Adrenal gland (tissue), 12 donors: ENCODE results near the gene HSD17B14. TPM values are rescaled to one million over a fixed set of nuclear protein-coding genes. Genes with fewer than 3 reads are reported as not detected.

Experiments
- DNase-seq, 7 donors: peaks; one replicate each; pipeline ENCODE4 v3.0.0-alpha.2; 2019 to 2020
- H3K27ac ChIP-seq, 5 donors: fragments of 200-600 bp; sonication (generic) in 4 of 5; 1 replicate in 3 of 5; 2 replicates in 2 of 5; pipeline versions ENCODE4 v1.5.1 to v1.8.0; 2016 to 2020; ENCODE audit warnings: mild to moderate bottlenecking in 1 of 5
- H3K27me3 ChIP-seq: fragments of 200-600 bp; 2 replicates; pipeline ENCODE4 v1.8.0; 2021
- H3K36me3 ChIP-seq, 2 donors: fragments of 200-600 bp; replicated peaks in 1 of 2; 1 replicate in 1 of 2; 2 replicates in 1 of 2; pipeline versions ENCODE4 v1.5.1 to v1.8.0; 2018 to 2022
- H3K4me1 ChIP-seq, 2 donors: fragments of 200-600 bp; replicated peaks in 1 of 2; 1 replicate in 1 of 2; 2 replicates in 1 of 2; pipeline versions ENCODE4 v1.5.1 to v1.8.0; 2018 to 2021
- H3K4me3 ChIP-seq, 4 donors: fragments of 200-600 bp; sonication (generic) in 3 of 4; one replicate each; pipeline ENCODE4 v1.5.1; 2016 to 2018
- H3K9me3 ChIP-seq, 3 donors: fragments of 200-600 bp; sonication (generic) in 1 of 3; replicated peaks in 1 of 3; 1 replicate in 2 of 3; 2 replicates in 1 of 3; pipeline versions ENCODE4 v1.5.1 to v1.8.0; 2016 to 2021
- CTCF ChIP-seq, 6 experiments: fragments of 450-650 bp in 4 of 6; fragments of 200-600 bp in 2 of 6; sonication (generic) in 1 of 6; IDR thresholded peaks; 1 replicate in 5 of 6; 2 replicates in 1 of 6; pipeline versions ENCODE4 v1.5.1 to v1.8.0; 2016 to 2021; ENCODE audit warnings: antibody characterized with exemption in 6 of 6, mild to moderate bottlenecking in 2 of 6, moderate library complexity in 1 of 6
- POLR2A ChIP-seq, 2 donors: fragments of 450-650 bp; IDR thresholded peaks; one replicate each; pipeline ENCODE4 v1.6.1; 2017; ENCODE audit warnings: antibody characterized with exemption in 2 of 2, mild to moderate bottlenecking in 2 of 2, moderate library complexity in 1 of 2
- WGBS, 4 donors: extraction: QIAGEN DNeasy Blood & Tissue Kit in 2 of 4; methylation state at CpG; one replicate each; pipeline versions ENCODE4 v1.1.5 to v1.1.7; 2013 to 2017; 5-methylcytosine and 5-hydroxymethylcytosine counted together
- intact Hi-C, 2 donors: fragments of 100-400 bp; cut with DNase I; formaldehyde crosslinking; loops; one replicate each; pipeline versions ENCODE4 v1.14.1 to v1.15.0; 2022 to 2023
- polyA plus RNA-seq, 3 donors: library from polyadenylated mRNA; stranded (reverse); fragments of 200-250 nt in 2 of 3; fragments of 350-450 nt in 1 of 3; fragmentation: Illumina TruSeq in 1 of 3; extraction: RNeasy Lipid Tissue Mini Kit (QIAGEN cat#74804) in 1 of 3; gene quantifications; one replicate each; pipeline ENCODE4 v1.2.3, GENCODE V29; 2013 to 2014
- total RNA-seq, 9 donors: library from RNA; depleted of rRNA in 4 of 9; stranded (reverse); fragments of >200 nt in 4 of 9; fragments of 120-200 nt in 1 of 9; fragmentation: NEBNext Ultra II Directional in 1 of 9; extraction: Animal tissue kit (Norgen Biotek cat#: 25700) in 1 of 9; gene quantifications; one replicate each; pipeline versions ENCODE4 v1.1.0 to v1.2.4, GENCODE V29; 2013 to 2023
- donor health status: healthy with polysubstance abuse.
- donor health status: Bipolar disorder and iron deficiency.
- donor health status: DM: yes; HTN: yes; CAD: no.
- donor health status: DM: no; HTN: no; CAD: no.
- donor health status: DM: no; HTN: no; CAD: no.
- donor health status: DM: yes; HTN: yes; CAD: no.

HSD17B14 gene
- total and polyA plus RNA-seq, 12 donors: 7.4 to 178 (median 40.6) TPM

- WGBS, 4 donors: 84 to 90% (median 87%) methylated on average over 16 to 18 of the region's 18 CpGs
- intact Hi-C loops: no loop called here
- H3K9me3 ChIP-seq: no peaks in the 10 kb centered on the region
- H3K36me3 ChIP-seq: no peaks in the 10 kb centered on the region
- H3K4me1 ChIP-seq: peaks cover 0 to 2% of the 10 kb centered on the region in 2 donors
- TF ChIP-seq CTCF (IDR thresholded peaks at IDR 0.05) (no peak), POLR2A (IDR thresholded peaks at IDR 0.05) (no peak)
- H3K4me3 ChIP-seq: no peak overlapping the region
- no peak for DNase-seq
- no peak overlapping the region for H3K27ac ChIP-seq
- no peaks in the 10 kb centered on the region for H3K27me3 ChIP-seq
Observed at GRCh38 chr19:48861313-48861712, 25.0 kb upstream of the HSD17B14 start.

- Histone ChIP-seq H3K36me3 (no peaks in the 10 kb centered on the region), H3K9me3 (no peaks in the 10 kb centered on the region), H3K4me1 (no peaks in the 10 kb centered on the region), H3K27me3 (no peaks in the 10 kb centered on the region), H3K27ac (no peak overlapping the region), H3K4me3 (no peak overlapping the region)
- peak in 1 of 7 donors; percentile 24 for DNase-seq
- 85 to 90% (median 86%) methylated on average over 28 to 30 of the region's 30 CpGs for WGBS, 4 donors
- intact Hi-C loops: no loop called here
- TF ChIP-seq CTCF (IDR thresholded peaks at IDR 0.05): no peak
- TF ChIP-seq POLR2A (IDR thresholded peaks at IDR 0.05): no peak
Observed at GRCh38 chr19:48859711-48860572, 23.7 kb upstream of the HSD17B14 start.

GRCh38 chr19:48858984-48859710 lies 22.9 kb upstream of the HSD17B14 start:
- TF ChIP-seq POLR2A (IDR thresholded peaks at IDR 0.05): no peak
- no peak for TF ChIP-seq CTCF (IDR thresholded peaks at IDR 0.05)
- H3K4me3 ChIP-seq: no peak overlapping the region
- H3K4me1 ChIP-seq: no peaks in the 10 kb centered on the region
- H3K27me3 ChIP-seq: no peaks in the 10 kb centered on the region
- H3K36me3 ChIP-seq: no peaks in the 10 kb centered on the region
- 55 to 70% (median 66%) methylated on average over 31 to 34 of the region's 34 CpGs for WGBS, 4 donors
- peak in 1 of 7 donors; percentile 39 for DNase-seq
- H3K9me3 ChIP-seq: no peaks in the 10 kb centered on the region
- no peak overlapping the region for H3K27ac ChIP-seq
- intact Hi-C loops: no loop called here

- Histone ChIP-seq H3K36me3 (peaks cover 0 to 3% of the 10 kb centered on the region in 2 donors), H3K27me3 (no peaks in the 10 kb centered on the region), H3K4me1 (no peaks in the 10 kb centered on the region), H3K27ac (no peak overlapping the region), H3K9me3 (no peaks in the 10 kb centered on the region), H3K4me3 (no peak overlapping the region)
- no peak for TF ChIP-seq POLR2A (IDR thresholded peaks at IDR 0.05)
- no peak for TF ChIP-seq CTCF (IDR thresholded peaks at IDR 0.05)
- intact Hi-C loops: no loop called here
- 85 to 97% (median 92%) methylated on average over 6 of the region's 6 CpGs for WGBS, 4 donors
- DNase-seq: no peak
Observed at GRCh38 chr19:48856921-48857320, 20.6 kb upstream of the HSD17B14 start.
